Hematopoietic multipotent progenitor cell (in vitro differentiated cells): ENCODE measurements around the gene GATB. TPM values are rescaled to one million over a fixed set of nuclear protein-coding genes. Genes with fewer than 3 reads are reported as not detected.

ENCODE experiments used
- DNase-seq, 3 donors: peaks; one replicate each; pipeline ENCODE4 v3.0.0-alpha.2; 2011 to 2015; ENCODE audit warnings: low read depth in 2 of 3, low spot score in 2 of 3
- total RNA-seq: library from RNA; depleted of rRNA; stranded (reverse); fragments of >200 nt; gene quantifications from one replicate; pipeline ENCODE4 v1.2.3, GENCODE V29; 2012

Gene GATB
- total RNA-seq, 1 donor = 17.0 TPM

- DNase-seq = no peak
Measured at GRCh38 chr4:151703401-151703800, 57.4 kb downstream of the GATB start.

DNA sequence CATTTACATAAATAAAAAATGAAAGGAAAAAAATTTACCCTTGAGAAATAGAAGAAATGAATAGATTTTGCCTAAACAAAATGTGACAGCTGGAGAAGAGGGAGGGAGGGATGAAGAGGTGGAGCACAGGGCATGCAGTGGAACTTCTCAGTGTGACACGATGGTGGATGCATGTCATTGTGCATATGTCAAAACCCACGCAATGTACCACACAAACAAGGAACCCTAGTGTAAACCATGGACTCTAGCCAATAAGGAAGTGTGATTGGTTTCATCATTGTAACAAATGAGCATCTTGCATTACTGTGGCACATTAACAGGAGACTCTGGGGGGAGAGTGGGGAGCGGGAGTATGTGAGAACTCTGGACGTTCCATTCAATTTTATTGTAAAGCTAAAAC, 58.6 kb downstream of the GATB start:
- DNase-seq = no peak

GRCh38 chr4:151700566-151701316, 60.1 kb downstream of the GATB start:
- no peak for DNase-seq

DNA sequence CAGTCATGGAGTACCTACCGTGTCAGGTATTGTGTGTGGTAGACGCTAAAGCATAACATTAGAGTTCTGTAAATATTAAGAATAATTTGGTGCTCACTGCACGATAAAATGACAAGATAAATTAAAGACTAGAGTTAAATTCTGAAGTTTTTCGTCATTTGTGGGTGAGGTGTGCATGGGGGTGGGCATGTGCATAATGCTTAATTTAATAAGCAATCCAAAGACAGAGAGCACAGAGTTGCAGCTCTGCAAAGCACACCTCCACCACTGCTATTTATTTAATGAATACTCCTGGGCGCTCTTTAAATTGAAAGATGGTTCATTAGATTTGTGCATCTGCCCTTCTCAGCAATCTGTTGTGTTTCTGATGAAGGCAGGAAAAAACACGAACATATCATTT, 62.6 kb downstream of the GATB start:
- DNase-seq = no peak

- DNase-seq = no peak
Measured at GRCh38 chr4:151694961-151695720, 65.7 kb downstream of the GATB start.

DNA sequence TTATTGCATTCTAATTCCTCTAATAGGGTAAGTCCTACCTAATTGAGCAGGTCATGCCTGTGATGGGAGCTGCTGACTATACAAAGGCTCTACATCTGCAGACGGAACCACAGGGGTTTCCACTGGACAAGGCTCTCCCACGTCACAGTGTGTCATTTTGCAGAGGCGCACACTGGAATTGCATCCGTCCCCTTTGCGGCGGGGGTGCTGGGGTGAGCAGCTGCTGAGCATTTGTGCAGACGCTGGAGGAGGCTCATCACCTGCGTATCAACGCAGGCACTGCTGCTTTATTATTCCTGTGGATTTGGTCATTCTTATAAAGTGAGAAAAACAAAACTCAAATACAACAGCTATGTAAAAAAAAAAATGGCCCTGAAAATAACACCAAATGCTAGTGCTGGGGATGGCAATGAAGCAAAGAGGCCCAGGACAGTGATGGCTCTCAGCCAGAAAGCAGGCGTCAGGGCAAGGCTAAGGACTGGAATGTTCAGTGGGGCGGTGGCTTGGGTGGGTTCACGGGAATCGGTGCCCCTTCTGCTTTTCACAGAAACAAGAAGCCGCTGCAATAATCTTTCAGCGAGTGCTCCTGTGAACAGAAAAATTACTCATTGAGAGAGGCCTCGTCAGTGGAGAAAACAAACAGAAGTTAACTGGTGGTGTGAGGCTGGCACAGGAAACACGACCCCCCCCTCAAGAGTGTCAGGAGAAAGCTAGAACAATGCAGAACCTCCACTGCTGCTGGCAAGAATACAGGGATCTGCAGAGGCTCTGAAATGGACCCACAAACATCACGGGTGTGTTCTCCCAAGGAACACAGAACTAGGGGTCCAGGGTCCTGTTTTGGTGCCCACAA, 67.8 kb downstream of the GATB start:
- DNase-seq = no peak

GRCh38 chr4:151692443-151692782, 68.4 kb downstream of the GATB start:
- no peak for DNase-seq

GRCh38 chr4:151691639-151692442, 69.0 kb downstream of the GATB start:
- DNase-seq = no peak

GRCh38 chr4:151690876-151691275, 69.9 kb downstream of the GATB start:
- no peak for DNase-seq

- no peak for DNase-seq
Measured at GRCh38 chr4:151690164-151690870, 70.5 kb downstream of the GATB start.

DNA sequence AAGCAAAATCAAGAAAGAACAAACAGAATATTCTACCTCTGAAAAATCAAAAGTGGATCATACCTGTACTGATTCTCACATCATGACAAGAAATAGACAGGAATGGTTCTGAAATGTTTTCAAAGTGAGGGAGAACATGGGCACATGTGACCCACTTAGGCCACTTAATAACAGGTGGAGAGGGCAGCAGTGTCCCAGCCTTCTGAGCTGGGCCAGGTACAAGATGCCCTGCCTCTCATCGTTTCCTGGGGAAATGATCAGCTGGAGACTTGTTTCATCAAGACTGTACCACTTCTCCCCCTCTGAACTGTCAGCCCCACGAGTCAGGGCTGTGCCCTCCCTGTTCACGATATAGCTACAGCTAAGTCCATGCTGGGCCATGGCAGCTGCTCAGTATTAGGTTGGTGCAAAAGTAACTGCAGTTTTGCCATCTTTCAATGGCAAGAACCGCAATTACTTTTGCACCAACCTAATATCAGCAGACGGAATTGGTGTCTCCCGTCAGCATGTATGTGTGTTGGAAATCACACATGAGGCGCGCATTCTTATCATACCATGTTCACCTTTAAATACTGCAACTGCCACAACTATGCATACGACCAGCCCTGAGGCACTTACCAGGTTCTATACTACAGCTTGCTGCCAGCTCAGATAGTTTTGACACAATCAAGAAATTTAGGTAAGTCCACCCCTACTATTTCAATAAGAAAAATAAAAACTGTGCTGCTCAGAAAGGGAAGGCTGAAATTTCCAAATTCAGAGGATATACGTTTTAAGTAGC, 71.4 kb downstream of the GATB start:
- DNase-seq = no peak

GRCh38 chr4:151688785-151689043, 72.1 kb downstream of the GATB start:
- DNase-seq = no peak

GRCh38 chr4:151688003-151688784, 72.6 kb downstream of the GATB start:
- DNase-seq = no peak

- DNase-seq = no peak
Measured at GRCh38 chr4:151687021-151687640, 73.7 kb downstream of the GATB start.

- no peak for DNase-seq
Measured at GRCh38 chr4:151685303-151685702, 75.5 kb downstream of the GATB start.

- no peak for DNase-seq
Measured at GRCh38 chr4:151681085-151681484, 79.7 kb downstream of the GATB start.

GRCh38 chr4:151679231-151679630, 81.6 kb downstream of the GATB start:
- no peak for DNase-seq
